HepG2 (cell line): Measurements from ENCODE around the gene CAPN11. TPM values are rescaled to one million over a fixed set of nuclear protein-coding genes. Genes with fewer than 3 reads are reported as not detected.
A peak's percentile ranks its signal among the peaks of the same experiment; 100 is the strongest.

Experiments used
- AHR ChIP-seq: IDR thresholded peaks from 2 replicates; pipeline ENCODE4 v1.6.1; 2018; ENCODE audit warnings: missing genetic modification reagents, missing compliant biosample characterization
- ATF1 ChIP-seq: IDR thresholded peaks from 2 replicates; pipeline ENCODE4 v1.6.1; 2016; ENCODE audit warnings: mild to moderate bottlenecking, control low read depth
- BCL3 ChIP-seq: sonication (generic); formaldehyde crosslinking; IDR thresholded peaks from 2 replicates; pipeline ENCODE4 v1.5.1; 2020; ENCODE audit warnings: mild to moderate bottlenecking, missing genetic modification reagents, moderate library complexity
- CHD4 ChIP-seq: fragments of 200-600 bp; sonication (generic); IDR thresholded peaks from 2 replicates; pipeline ENCODE4 v1.7.0; 2017; ENCODE audit warnings: mild to moderate bottlenecking, low read length, borderline replicate concordance
- FOXM1 ChIP-seq: sonication (generic); formaldehyde crosslinking; IDR thresholded peaks from 2 replicates; pipeline ENCODE4 v1.5.0; 2020; ENCODE audit warnings: missing genetic modification reagents
- GABPB1 ChIP-seq: IDR thresholded peaks from 2 replicates; pipeline ENCODE4 v1.6.1; 2016; ENCODE audit warnings: mild to moderate bottlenecking, missing genetic modification reagents, moderate library complexity, missing compliant biosample characterization
- KAT7 ChIP-seq: IDR thresholded peaks from 2 replicates; pipeline ENCODE4 v1.6.1; 2018; ENCODE audit warnings: borderline replicate concordance, missing compliant biosample characterization
- KDM6A ChIP-seq: IDR thresholded peaks from 2 replicates; pipeline ENCODE4 v1.6.1; 2016; ENCODE audit warnings: low read depth
- MLLT10 ChIP-seq: sonication (generic); formaldehyde crosslinking; IDR thresholded peaks from 2 replicates; pipeline ENCODE4 v1.4.0; 2020; ENCODE audit warnings: missing genetic modification reagents
- PAWR ChIP-seq: sonication (generic); formaldehyde crosslinking; IDR thresholded peaks from 2 replicates; pipeline ENCODE4 v1.4.0; 2020; ENCODE audit warnings: missing genetic modification reagents, mild to moderate bottlenecking, borderline replicate concordance
- SMYD3 ChIP-seq: sonication (generic); formaldehyde crosslinking; IDR thresholded peaks from 2 replicates; pipeline ENCODE4 v1.8.1; 2023; ENCODE audit warnings: mild to moderate bottlenecking, missing genetic modification reagents
- SUZ12 ChIP-seq: fragments of 150-350 bp; IDR thresholded peaks from 2 replicates; pipeline ENCODE4 v1.6.1; 2014; ENCODE audit warnings: low read depth, low read length
- TCF7 ChIP-seq: sonication (generic); IDR thresholded peaks from 2 replicates; pipeline ENCODE4 v1.6.1; 2016; ENCODE audit warnings: antibody characterized with exemption, low read depth
- TEAD3 ChIP-seq: optimal IDR thresholded peaks from 2 replicates; pipeline ENCODE3; 2016; ENCODE audit warnings: borderline replicate concordance
- TOPORS ChIP-seq: sonication (generic); formaldehyde crosslinking; IDR thresholded peaks from 2 replicates; pipeline ENCODE4 v1.8.0; 2023; ENCODE audit warnings: mild to moderate bottlenecking, missing genetic modification reagents
- YEATS4 ChIP-seq: sonication (generic); formaldehyde crosslinking; IDR thresholded peaks from 2 replicates; pipeline ENCODE4 v1.4.0; 2020; ENCODE audit warnings: missing genetic modification reagents, borderline replicate concordance
- ZNF274 ChIP-seq: sonication (generic); formaldehyde crosslinking; IDR thresholded peaks from 2 replicates; pipeline ENCODE4 v1.5.1; 2020; ENCODE audit warnings: mild to moderate bottlenecking, missing genetic modification reagents
- ZNF282 ChIP-seq: fragments of 450-650 bp; IDR thresholded peaks from 2 replicates; pipeline ENCODE4 v1.6.1; 2018; ENCODE audit not compliant: partially characterized antibody
- ZNF335 ChIP-seq: sonication (generic); formaldehyde crosslinking; IDR thresholded peaks from 2 replicates; pipeline ENCODE4 v1.4.0; 2020; ENCODE audit warnings: missing genetic modification reagents
- ZNF34 ChIP-seq: sonication (generic); formaldehyde crosslinking; IDR thresholded peaks from 2 replicates; pipeline ENCODE4 v1.4.0; 2020; ENCODE audit warnings: mild to moderate bottlenecking, missing genetic modification reagents, borderline replicate concordance
- ZNF576 ChIP-seq: sonication (generic); formaldehyde crosslinking; IDR thresholded peaks from 2 replicates; pipeline ENCODE4 v1.4.0; 2020; ENCODE audit warnings: mild to moderate bottlenecking, missing genetic modification reagents
- ZNF768 ChIP-seq: sonication (generic); formaldehyde crosslinking; IDR thresholded peaks from 2 replicates; pipeline ENCODE4 v1.4.0; 2020; ENCODE audit warnings: missing genetic modification reagents
- ZNF790 ChIP-seq: sonication (generic); formaldehyde crosslinking; IDR thresholded peaks from 2 replicates; pipeline ENCODE4 v1.8.0; 2022; ENCODE audit warnings: missing genetic modification reagents, mild to moderate bottlenecking, borderline replicate concordance
- polyA plus RNA-seq, 8 experiments: library from polyadenylated mRNA; depleted of rRNA in 3 of 8; stranded (reverse) in 7 of 8; unstranded in 1 of 8; fragments of >200 nt; fragmentation: Illumina TruSeq in 4 of 8; extraction: Trizol in 4 of 8; gene quantifications; 2 replicates each; pipeline versions ENCODE4 v1.2.1 to v1.2.3, GENCODE V29; 2011 to 2016; ENCODE audit warnings: low read depth in 4 of 8, missing spikeins in 1 of 8, mixed read lengths in 1 of 8; ENCODE audit not compliant: insufficient read depth in 1 of 8
- total RNA-seq, 5 experiments: library from RNA; depleted of rRNA; stranded (reverse); fragments of >200 nt; fragmentation: Illumina TruSeq; extraction: Trizol; gene quantifications; 2 replicates each; pipeline ENCODE4 v1.2.3, GENCODE V29; 2016; ENCODE audit warnings: low read depth in 1 of 5
- TF ChIP-seq, protein P1 (sequence below): sonication (generic); formaldehyde crosslinking; IDR thresholded peaks from 2 replicates; pipeline ENCODE4 v1.5.0; 2020; ENCODE audit warnings: mild to moderate bottlenecking, missing genetic modification reagents
- TF ChIP-seq, protein P2 (sequence below): sonication (generic); formaldehyde crosslinking; IDR thresholded peaks from 2 replicates; pipeline ENCODE4 v1.4.0; 2020; ENCODE audit warnings: mild to moderate bottlenecking, low read depth, missing genetic modification reagents
- TF ChIP-seq, protein P3 (sequence below): IDR thresholded peaks from 2 replicates; pipeline ENCODE4 v1.6.1; 2012; ENCODE audit warnings: low read depth, low read length, improper control_type of control experiment

Gene CAPN11
- total and polyA plus RNA-seq, 2 of the 13 experiments (the other 11 are each of a cell fraction or from before 2014, with no cell fraction given), result 0.07 to 0.11 TPM

DNA sequence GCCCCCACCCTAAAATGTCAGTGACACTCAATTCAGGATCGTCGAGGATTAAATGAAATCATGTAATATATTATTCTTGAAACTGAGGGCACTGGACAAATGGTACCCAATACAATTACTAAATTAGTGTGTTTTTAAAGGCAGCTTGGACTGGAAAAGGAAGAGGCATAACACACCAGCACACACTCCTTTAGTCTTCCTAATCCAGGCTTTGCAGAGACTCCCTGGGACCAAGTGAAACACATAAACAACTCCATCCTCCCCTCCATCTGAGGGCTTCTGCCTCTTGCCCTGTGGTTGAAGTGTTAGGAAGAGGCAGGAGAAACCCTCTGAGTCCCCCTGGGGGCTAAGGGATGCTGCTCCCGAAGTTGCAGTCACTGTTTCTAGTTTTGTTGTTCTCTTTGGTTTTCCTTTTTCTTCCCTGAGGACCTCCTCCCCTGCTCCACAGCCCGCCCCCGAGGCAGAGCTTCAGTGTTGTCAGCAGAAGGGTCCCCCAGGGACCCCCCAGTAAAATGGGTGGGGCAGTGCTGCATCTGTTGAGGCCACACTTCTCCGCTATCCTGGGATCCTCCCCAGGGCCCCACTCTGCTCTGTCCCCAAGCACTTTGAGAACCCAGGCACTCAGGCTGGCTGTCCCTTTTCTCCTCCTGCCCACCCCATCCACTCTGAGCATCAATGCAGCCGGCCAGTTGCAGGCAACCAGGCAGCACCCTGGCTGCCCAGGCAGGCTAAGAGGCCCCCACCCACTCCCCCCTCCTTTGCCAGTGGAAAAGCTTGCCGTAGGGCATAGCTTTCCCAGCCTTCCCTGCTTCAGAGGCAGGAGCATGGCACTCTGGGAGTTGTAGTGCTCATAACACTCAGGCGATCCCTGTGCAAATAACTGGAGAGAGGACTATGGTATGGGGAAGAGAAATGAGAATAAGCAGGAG lies 25.4 kb upstream of the CAPN11 start (continued):
- TF ChIP-seq ZNF274 (CRISPR knock-in tag) (0 out of 2 replicates have a peak, but pooled peaks have one; percentile 55), SUZ12 (peak; percentile 71), AHR (CRISPR knock-in tag) (no peak), SMYD3 (CRISPR knock-in tag) (no peak), TOPORS (CRISPR knock-in tag) (no peak), TEAD3 (CRISPR knock-in tag) (peak; percentile 36), ZNF768 (CRISPR knock-in tag) (no peak), TCF7 (no peak), ZNF576 (CRISPR knock-in tag) (no peak), KAT7 (CRISPR knock-in tag) (no peak), PAWR (CRISPR knock-in tag) (no peak), ZNF335 (CRISPR knock-in tag) (peak; percentile 89), KDM6A (CRISPR knock-in tag) (no peak), ZNF790 (CRISPR knock-in tag) (no peak), ZNF282 (no peak), BCL3 (CRISPR knock-in tag) (0 out of 2 replicates have a peak, but pooled peaks have one; percentile 38), CHD4 (no peak), YEATS4 (no peak), GABPB1 (CRISPR knock-in tag) (peak; percentile 35; the same call in 1 of the 2 replicates), ATF1 (CRISPR knock-in tag) (0 out of 2 replicates have a peak, but pooled peaks have one; percentile 14), ZNF34 (CRISPR knock-in tag) (peak; percentile 35; the same call in 1 of the 2 replicates), FOXM1 (CRISPR knock-in tag) (no peak), MLLT10 (no peak)
- TF ChIP-seq, protein P1, sequence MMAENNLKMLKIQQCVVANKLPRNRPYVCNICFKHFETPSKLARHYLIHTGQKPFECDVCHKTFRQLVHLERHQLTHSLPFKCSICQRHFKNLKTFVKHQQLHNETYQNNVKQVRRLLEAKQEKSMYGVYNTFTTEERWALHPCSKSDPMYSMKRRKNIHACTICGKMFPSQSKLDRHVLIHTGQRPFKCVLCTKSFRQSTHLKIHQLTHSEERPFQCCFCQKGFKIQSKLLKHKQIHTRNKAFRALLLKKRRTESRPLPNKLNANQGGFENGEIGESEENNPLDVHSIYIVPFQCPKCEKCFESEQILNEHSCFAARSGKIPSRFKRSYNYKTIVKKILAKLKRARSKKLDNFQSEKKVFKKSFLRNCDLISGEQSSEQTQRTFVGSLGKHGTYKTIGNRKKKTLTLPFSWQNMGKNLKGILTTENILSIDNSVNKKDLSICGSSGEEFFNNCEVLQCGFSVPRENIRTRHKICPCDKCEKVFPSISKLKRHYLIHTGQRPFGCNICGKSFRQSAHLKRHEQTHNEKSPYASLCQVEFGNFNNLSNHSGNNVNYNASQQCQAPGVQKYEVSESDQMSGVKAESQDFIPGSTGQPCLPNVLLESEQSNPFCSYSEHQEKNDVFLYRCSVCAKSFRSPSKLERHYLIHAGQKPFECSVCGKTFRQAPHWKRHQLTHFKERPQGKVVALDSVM (CRISPR knock-in tag), result no peak
- TF ChIP-seq, protein P2, sequence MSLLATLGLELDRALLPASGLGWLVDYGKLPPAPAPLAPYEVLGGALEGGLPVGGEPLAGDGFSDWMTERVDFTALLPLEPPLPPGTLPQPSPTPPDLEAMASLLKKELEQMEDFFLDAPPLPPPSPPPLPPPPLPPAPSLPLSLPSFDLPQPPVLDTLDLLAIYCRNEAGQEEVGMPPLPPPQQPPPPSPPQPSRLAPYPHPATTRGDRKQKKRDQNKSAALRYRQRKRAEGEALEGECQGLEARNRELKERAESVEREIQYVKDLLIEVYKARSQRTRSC (CRISPR knock-in tag), result no peak
- TF ChIP-seq, protein P3, sequence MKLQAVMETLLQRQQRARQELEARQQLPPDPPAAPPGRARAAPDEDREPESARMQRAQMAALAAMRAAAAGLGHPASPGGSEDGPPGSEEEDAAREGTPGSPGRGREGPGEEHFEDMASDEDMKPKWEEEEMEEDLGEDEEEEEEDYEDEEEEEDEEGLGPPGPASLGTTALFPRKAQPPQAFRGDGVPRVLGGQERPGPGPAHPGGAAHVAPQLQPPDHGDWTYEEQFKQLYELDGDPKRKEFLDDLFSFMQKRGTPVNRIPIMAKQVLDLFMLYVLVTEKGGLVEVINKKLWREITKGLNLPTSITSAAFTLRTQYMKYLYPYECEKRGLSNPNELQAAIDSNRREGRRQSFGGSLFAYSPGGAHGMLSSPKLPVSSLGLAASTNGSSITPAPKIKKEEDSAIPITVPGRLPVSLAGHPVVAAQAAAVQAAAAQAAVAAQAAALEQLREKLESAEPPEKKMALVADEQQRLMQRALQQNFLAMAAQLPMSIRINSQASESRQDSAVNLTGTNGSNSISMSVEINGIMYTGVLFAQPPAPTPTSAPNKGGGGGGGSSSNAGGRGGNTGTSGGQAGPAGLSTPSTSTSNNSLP, result no peak
